ENCODE measurements around the gene ECEL1. TPM values are rescaled to one million over a fixed set of nuclear protein-coding genes. Genes with fewer than 3 reads are reported as not detected.

Gene ECEL1
- total RNA-seq, 6 experiments from 2014 or later = 0.22 to 1.3 (median 0.83) TPM; not detected in 2

GRCh38 chr2:232477751-232478510 is 9.7 kb downstream of the ECEL1 start:
- H3K4me1 ChIP-seq = no peaks in the 10 kb centered on the region
- ATAC-seq (no peak), DNase-seq (no peak)
- no peaks in the 10 kb centered on the region for H3K36me3 ChIP-seq
- no peak overlapping the region for H3K27ac ChIP-seq
- 91% methylated on average over 3 of the region's 13 CpGs for WGBS (ENCODE audit: insufficient coverage, low coverage, low lambda C conversion rate, missing lambda C conversion rate)
- intact Hi-C loops (cut with DNase I) = no loop called here
- no peak overlapping the region for H3K4me3 ChIP-seq
- TF ChIP-seq CTCF (IDR thresholded peaks at IDR 0.05) (no peak), POLR2A (IDR thresholded peaks at IDR 0.05) (no peak)
- H3K9me3 ChIP-seq = no peaks in the 10 kb centered on the region
- no peaks in the 10 kb centered on the region for H3K27me3 ChIP-seq

GRCh38 chr2:232476791-232477190 is 10.8 kb downstream of the ECEL1 start:
- no peak for TF ChIP-seq CTCF (IDR thresholded peaks at IDR 0.05)
- no peak for TF ChIP-seq POLR2A (IDR thresholded peaks at IDR 0.05)
- WGBS (ENCODE audit: insufficient coverage, low coverage, low lambda C conversion rate, missing lambda C conversion rate) = 90% methylated on average over 7 of the region's 7 CpGs
- ATAC-seq (no peak), DNase-seq (peak; percentile 6 to 50 (median 28))
- Histone ChIP-seq H3K9me3 (no peaks in the 10 kb centered on the region), H3K4me1 (no peaks in the 10 kb centered on the region), H3K4me3 (no peak overlapping the region), H3K36me3 (no peaks in the 10 kb centered on the region), H3K27me3 (no peaks in the 10 kb centered on the region), H3K27ac (no peak overlapping the region)
- intact Hi-C loops (cut with DNase I) = no loop called here

- Histone ChIP-seq H3K36me3 (no peaks in the 10 kb centered on the region), H3K4me1 (no peaks in the 10 kb centered on the region), H3K4me3 (no peak overlapping the region), H3K27me3 (no peaks in the 10 kb centered on the region), H3K27ac (no peak overlapping the region), H3K9me3 (no peaks in the 10 kb centered on the region)
- ATAC-seq (no peak), DNase-seq (peak in 1 of 3 donors; percentile 30)
- intact Hi-C loops (cut with DNase I) = no loop called here
- WGBS (ENCODE audit: insufficient coverage, low coverage, low lambda C conversion rate, missing lambda C conversion rate) = no CpG with 5 or more reads among the region's 2 CpGs
- TF ChIP-seq CTCF (IDR thresholded peaks at IDR 0.05) (no peak), POLR2A (IDR thresholded peaks at IDR 0.05) (no peak)
These were observed 11.6 kb downstream of the ECEL1 start for GRCh38 chr2:232476045-232476444.

- intact Hi-C loops (cut with DNase I) = no loop called here
- Histone ChIP-seq H3K4me1 (no peaks in the 10 kb centered on the region), H3K27ac (no peak overlapping the region), H3K27me3 (no peaks in the 10 kb centered on the region), H3K4me3 (no peak overlapping the region), H3K36me3 (no peaks in the 10 kb centered on the region), H3K9me3 (no peaks in the 10 kb centered on the region)
- DNase-seq (no peak), ATAC-seq (no peak)
- no peak for TF ChIP-seq POLR2A (IDR thresholded peaks at IDR 0.05)
- TF ChIP-seq CTCF (IDR thresholded peaks at IDR 0.05) = no peak
- WGBS (ENCODE audit: insufficient coverage, low coverage, low lambda C conversion rate, missing lambda C conversion rate) = 42% methylated on average over 4 of the region's 6 CpGs
These were observed 14.2 kb downstream of the ECEL1 start for GRCh38 chr2:232473467-232473890.

Data from right lobe of liver (tissue), 6 donors.